ENCODE data around the gene GMEB2. TPM values are rescaled to one million over a fixed set of nuclear protein-coding genes. Genes with fewer than 3 reads are reported as not detected.

GMEB2 gene
- total RNA-seq, 3 donors from 2014 or later, result 10.3 to 12.8 (median 11.4) TPM

- Histone ChIP-seq H3K4me3 (no peak overlapping the region), H3K36me3 (ENCODE audit: low read depth) (peaks cover 3% of the 10 kb centered on the region), H3K9me3 (no peaks in the 10 kb centered on the region), H3K4me1 (ENCODE audit: low read depth) (no peaks in the 10 kb centered on the region)
- no peak for ATAC-seq
- TF ChIP-seq CTCF (IDR thresholded peaks at IDR 0.05), result no peak
- peak in 1 of 3 donors; percentile 37 for DNase-seq
- intact Hi-C loops (cut with DNase I, micrococcal nuclease), result no loop called here
Measured at GRCh38 chr20:63592661-63593060, 34.2 kb downstream of the GMEB2 start.

- DNase-seq (peak in 1 of 3 donors; percentile 35), ATAC-seq (no peak)
- no peaks in the 10 kb centered on the region for H3K9me3 ChIP-seq
- no peak overlapping the region for H3K4me3 ChIP-seq
- no peaks in the 10 kb centered on the region for H3K4me1 ChIP-seq (ENCODE audit: low read depth)
- peaks cover 3% of the 10 kb centered on the region for H3K36me3 ChIP-seq (ENCODE audit: low read depth)
- intact Hi-C loops (cut with DNase I, micrococcal nuclease), result no loop called here
- TF ChIP-seq CTCF (IDR thresholded peaks at IDR 0.05), result no peak
Measured at GRCh38 chr20:63591786-63592355, 35.0 kb downstream of the GMEB2 start.

- no peak for ATAC-seq
- DNase-seq, result no peak
- no peaks in the 10 kb centered on the region for H3K9me3 ChIP-seq
- no peaks in the 10 kb centered on the region for H3K4me1 ChIP-seq (ENCODE audit: low read depth)
- intact Hi-C loops (cut with DNase I, micrococcal nuclease), result no loop called here
- no peak for TF ChIP-seq CTCF (IDR thresholded peaks at IDR 0.05)
- H3K4me3 ChIP-seq, result no peak overlapping the region
- H3K36me3 ChIP-seq (ENCODE audit: low read depth), result peaks cover 3% of the 10 kb centered on the region
Measured at GRCh38 chr20:63591147-63591533, 35.8 kb downstream of the GMEB2 start.

- peaks cover 3% of the 10 kb centered on the region for H3K36me3 ChIP-seq (ENCODE audit: low read depth)
- H3K4me3 ChIP-seq, result no peak overlapping the region
- peak in 1 of 3 donors; percentile 45 for DNase-seq
- intact Hi-C loops (cut with DNase I, micrococcal nuclease), result no loop called here
- H3K4me1 ChIP-seq (ENCODE audit: low read depth), result no peaks in the 10 kb centered on the region
- TF ChIP-seq CTCF (IDR thresholded peaks at IDR 0.05), result no peak
- ATAC-seq, result no peak
- H3K9me3 ChIP-seq, result no peaks in the 10 kb centered on the region
Measured at GRCh38 chr20:63590218-63591146, 36.4 kb downstream of the GMEB2 start.

- intact Hi-C loops (cut with DNase I, micrococcal nuclease), result no loop called here
- TF ChIP-seq CTCF (IDR thresholded peaks at IDR 0.05), result no peak
- peaks cover 3% of the 10 kb centered on the region for H3K36me3 ChIP-seq (ENCODE audit: low read depth)
- no peak for ATAC-seq
- no peaks in the 10 kb centered on the region for H3K9me3 ChIP-seq
- H3K4me3 ChIP-seq, result no peak overlapping the region
- H3K4me1 ChIP-seq (ENCODE audit: low read depth), result no peaks in the 10 kb centered on the region
- peak in 1 of 3 donors; percentile 27 for DNase-seq
Measured at GRCh38 chr20:63589261-63590217, 37.4 kb downstream of the GMEB2 start.
